Endothelial cell of umbilical vein (primary cell): ENCODE measurements around the gene NIT2. TPM values are rescaled to one million over a fixed set of nuclear protein-coding genes. Genes with fewer than 3 reads are reported as not detected.

Experiments used
- BruUV-seq: library from RNA; stranded (reverse); fragments of 400-500 nt; replicated peaks from 2 replicates; lab custom pipeline; 2021; lab: Mats Ljungman, UMichigan
- CTCF ChIA-PET: fragments of 300-600, 350-600 bp; sonication (Branson Sonifier 250); formaldehyde crosslinking; loops from one replicate; lab custom pipeline; 2021; ENCODE audit warnings: antibody characterized with exemption, inconsistent platforms; lab: Charles Lee
- POLR2A ChIA-PET: fragments of 300-600, 350-600 bp; sonication (Branson Sonifier 250); formaldehyde crosslinking; loops from one replicate; lab custom pipeline; 2021; ENCODE audit warnings: antibody characterized with exemption, inconsistent platforms; lab: Charles Lee
- DNase-seq: peaks from one replicate; pipeline ENCODE4 v3.0.0-alpha.2; 2011; ENCODE audit warnings: low read depth, low spot score
- FAIRE-seq: peaks from 2 replicates; lab custom pipeline; 2011; peaks lifted over from hg19 to GRCh38; lab: Jason Lieb, UNC
- H2AFZ ChIP-seq: 2 replicates; pipeline ENCODE4 v1.6.0; 2012; ENCODE audit warnings: low read depth, low read length, control low read depth, inconsistent platforms
- H3K27ac ChIP-seq: 2 replicates; pipeline ENCODE4 v1.5.1; 2011; ENCODE audit warnings: low read depth, mild to moderate bottlenecking, control low read depth, low read length, moderate library complexity; ENCODE audit not compliant: insufficient read depth
- H3K27me3 ChIP-seq, 2 experiments: 2 replicates each; pipeline versions ENCODE4 v1.6.0 to v1.6.1; 2011; ENCODE audit warnings: low read length in 2 of 2, mixed read lengths in 1 of 2; ENCODE audit not compliant: control insufficient read depth in 2 of 2, insufficient read depth in 2 of 2
- H3K36me3 ChIP-seq, 2 experiments: 2 replicates in 1 of 2; 3 replicates in 1 of 2; pipeline ENCODE4 v1.5.1; 2011; ENCODE audit warnings: low read length in 2 of 2, mild to moderate bottlenecking in 1 of 2, moderate library complexity in 1 of 2; ENCODE audit not compliant: control insufficient read depth in 2 of 2, insufficient read depth in 2 of 2; ENCODE audit errors: extremely low read depth in 1 of 2
- H3K4me1 ChIP-seq: 3 replicates; pipeline ENCODE4 v1.5.1; 2011; ENCODE audit warnings: mild to moderate bottlenecking, low read length; ENCODE audit not compliant: control insufficient read depth, insufficient read depth; ENCODE audit errors: extremely low read depth
- H3K4me2 ChIP-seq: 2 replicates; pipeline ENCODE4 v1.6.1; 2011; ENCODE audit warnings: low read length, control low read depth, mixed read lengths; ENCODE audit not compliant: insufficient read depth
- H3K4me3 ChIP-seq, 3 experiments: fragments of 200-600 bp in 1 of 3; sonication (generic), shearing (Covaris generic) in 1 of 3; replicated peaks in 1 of 3; 2 replicates each; pipeline ENCODE4 v1.5.1; 2011 to 2016; ENCODE audit warnings: control low read depth in 3 of 3, low read length in 3 of 3, mild to moderate bottlenecking in 2 of 3, inconsistent platforms in 1 of 3, low read depth in 1 of 3, moderate library complexity in 1 of 3; ENCODE audit not compliant: insufficient read depth in 1 of 3
- H3K79me2 ChIP-seq: 2 replicates; pipeline ENCODE4 v1.6.0; 2012; ENCODE audit warnings: low read length, inconsistent platforms; ENCODE audit not compliant: control insufficient read depth, insufficient read depth
- H3K9ac ChIP-seq: replicated peaks from 2 replicates; pipeline ENCODE3; 2011; ENCODE audit warnings: low read length, control low read depth; ENCODE audit not compliant: insufficient read depth; ENCODE audit errors: extremely low read depth
- H3K9me1 ChIP-seq: replicated peaks from 3 replicates; pipeline ENCODE4 v1.6.0; 2011; ENCODE audit warnings: mild to moderate bottlenecking, low read length; ENCODE audit not compliant: control insufficient read depth, insufficient read depth; ENCODE audit errors: extremely low read depth
- H3K9me3 ChIP-seq: replicated peaks from 2 replicates; pipeline ENCODE4 v1.5.1; 2012; ENCODE audit warnings: low read length, inconsistent platforms; ENCODE audit not compliant: control insufficient read depth, insufficient read depth
- H4K20me1 ChIP-seq: replicated peaks from 2 replicates; pipeline ENCODE3; 2011; ENCODE audit warnings: mild to moderate bottlenecking, low read length; ENCODE audit not compliant: control insufficient read depth, insufficient read depth; ENCODE audit errors: extremely low read depth
- EZH2 ChIP-seq: IDR thresholded peaks from 2 replicates; pipeline ENCODE4 v1.6.1; 2012; ENCODE audit warnings: borderline replicate concordance, low read depth, mild to moderate bottlenecking, moderate library complexity, low read length, inconsistent platforms; ENCODE audit not compliant: severe bottlenecking
- FOS ChIP-seq: IDR thresholded peaks from 2 replicates; pipeline ENCODE4 v1.6.1; 2011; ENCODE audit warnings: mild to moderate bottlenecking, low read length, moderate library complexity, borderline replicate concordance; ENCODE audit not compliant: insufficient read depth
- JUN ChIP-seq: IDR thresholded peaks from 2 replicates; pipeline ENCODE4 v1.6.1; 2011; ENCODE audit warnings: borderline replicate concordance, low read depth; ENCODE audit not compliant: insufficient read length, insufficient read depth
- MYC ChIP-seq: IDR thresholded peaks from one replicate; pipeline ENCODE4 v1.6.1; 2011; ENCODE audit warnings: mild to moderate bottlenecking, low read depth, low read length
- POLR2A ChIP-seq: IDR thresholded peaks from 2 replicates; pipeline ENCODE4 v1.6.1; 2012; ENCODE audit warnings: low read depth, mild to moderate bottlenecking, control low read depth, low read length
- POLR2AphosphoS5 ChIP-seq: IDR thresholded peaks from 2 replicates; pipeline ENCODE4 v1.6.1; 2012; ENCODE audit warnings: low read depth, mild to moderate bottlenecking, control low read depth, low read length, moderate library complexity; ENCODE audit not compliant: insufficient read depth
- dilution Hi-C: fragments of 300-500 bp; cut with MboI; formaldehyde crosslinking; loops from one replicate; pipeline ENCODE4 v1.15.0; 2019; ENCODE audit warnings: low sequenced_read_pairs; ENCODE audit not compliant: extremely low pct_ligation_motif_present
- intact Hi-C: fragments of 100-400 bp; cut with micrococcal nuclease; formaldehyde crosslinking; loops from one replicate; pipeline ENCODE4 v1.10.0; 2022
- polyA plus RNA-seq, 4 experiments: library from polyadenylated mRNA; depleted of rRNA in 3 of 4; stranded (reverse) in 3 of 4; unstranded in 1 of 4; fragments of >200 nt; gene quantifications; 2 replicates each; pipeline versions ENCODE4 v1.2.1 to v1.2.3, GENCODE V29; 2011 to 2012; ENCODE audit warnings: missing spikeins in 1 of 4
- total RNA-seq: library from RNA; stranded (reverse); gene quantifications from 2 replicates; pipeline ENCODE4 v1.2.3, GENCODE V29; 2021
- TF ChIP-seq, protein P1 (sequence below): IDR thresholded peaks from 2 replicates; pipeline ENCODE4 v1.6.1; 2011; ENCODE audit not compliant: insufficient read depth, insufficient read length
- TF ChIP-seq, protein P2 (sequence below), 2 donors: IDR thresholded peaks; 1 replicate in 1 of 2; 2 replicates in 1 of 2; pipeline ENCODE4 v1.5.1; 2011; ENCODE audit warnings: low read length in 2 of 2, mild to moderate bottlenecking in 2 of 2, moderate library complexity in 2 of 2, control low read depth in 1 of 2, inconsistent platforms in 1 of 2, low read depth in 1 of 2; ENCODE audit not compliant: insufficient read depth in 1 of 2; ENCODE audit errors: extremely low read depth in 1 of 2

NIT2 gene
- total and polyA plus RNA-seq, 2 donors (not counting 3 experiments of a cell fraction or from before 2014, with no cell fraction given): 19.4 to 20.5 TPM

DNA sequence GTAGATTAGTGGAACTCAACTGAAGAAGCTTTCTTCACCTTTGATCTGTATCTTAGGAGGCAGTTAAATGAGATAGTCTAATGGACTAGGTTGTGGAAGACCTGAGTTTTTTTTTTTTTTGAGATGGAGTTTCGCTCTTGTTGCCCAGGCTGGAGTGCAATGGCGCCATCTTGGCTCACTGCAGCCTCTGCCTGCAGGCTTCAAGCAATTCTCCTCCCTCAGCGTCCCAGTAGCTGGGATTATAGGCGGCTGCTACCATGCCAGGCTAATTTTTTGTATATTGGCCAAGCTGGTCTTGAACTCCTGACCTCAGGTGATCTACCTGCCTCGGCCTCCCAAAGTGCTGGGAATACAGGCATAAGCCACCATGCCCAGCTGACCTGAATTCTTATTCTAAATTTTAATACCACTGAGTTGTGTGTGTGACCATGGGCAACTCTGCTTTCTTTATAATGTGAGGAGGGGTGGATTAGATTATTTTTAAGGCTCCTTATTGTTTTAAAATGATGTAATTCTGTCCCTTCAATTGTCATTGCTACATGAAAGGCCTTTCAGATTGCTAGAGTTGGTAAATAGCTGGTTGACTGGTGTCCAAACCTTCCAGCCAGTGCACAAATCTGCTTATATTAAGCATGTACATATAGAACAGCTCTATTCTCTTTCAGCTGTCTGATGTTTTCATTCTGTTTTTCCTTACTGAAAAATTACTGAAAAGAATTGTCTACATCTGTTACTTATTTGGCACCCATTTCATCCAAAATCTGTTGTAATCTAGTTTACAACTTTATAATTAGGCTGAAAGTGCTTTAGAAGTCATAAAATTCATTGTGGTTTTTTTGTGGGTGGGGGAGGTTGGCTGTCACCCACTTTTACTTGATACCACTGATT, 69.0 kb downstream of the NIT2 start:
- no peak for TF ChIP-seq POLR2AphosphoS5
- no peak for TF ChIP-seq EZH2
- TF ChIP-seq POLR2A: no peak
- TF ChIP-seq JUN: no peak
- TF ChIP-seq FOS: no peak
- TF ChIP-seq, protein P1, sequence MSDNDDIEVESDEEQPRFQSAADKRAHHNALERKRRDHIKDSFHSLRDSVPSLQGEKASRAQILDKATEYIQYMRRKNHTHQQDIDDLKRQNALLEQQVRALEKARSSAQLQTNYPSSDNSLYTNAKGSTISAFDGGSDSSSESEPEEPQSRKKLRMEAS: no peak
- no peak for TF ChIP-seq MYC
- TF ChIP-seq, protein P2, sequence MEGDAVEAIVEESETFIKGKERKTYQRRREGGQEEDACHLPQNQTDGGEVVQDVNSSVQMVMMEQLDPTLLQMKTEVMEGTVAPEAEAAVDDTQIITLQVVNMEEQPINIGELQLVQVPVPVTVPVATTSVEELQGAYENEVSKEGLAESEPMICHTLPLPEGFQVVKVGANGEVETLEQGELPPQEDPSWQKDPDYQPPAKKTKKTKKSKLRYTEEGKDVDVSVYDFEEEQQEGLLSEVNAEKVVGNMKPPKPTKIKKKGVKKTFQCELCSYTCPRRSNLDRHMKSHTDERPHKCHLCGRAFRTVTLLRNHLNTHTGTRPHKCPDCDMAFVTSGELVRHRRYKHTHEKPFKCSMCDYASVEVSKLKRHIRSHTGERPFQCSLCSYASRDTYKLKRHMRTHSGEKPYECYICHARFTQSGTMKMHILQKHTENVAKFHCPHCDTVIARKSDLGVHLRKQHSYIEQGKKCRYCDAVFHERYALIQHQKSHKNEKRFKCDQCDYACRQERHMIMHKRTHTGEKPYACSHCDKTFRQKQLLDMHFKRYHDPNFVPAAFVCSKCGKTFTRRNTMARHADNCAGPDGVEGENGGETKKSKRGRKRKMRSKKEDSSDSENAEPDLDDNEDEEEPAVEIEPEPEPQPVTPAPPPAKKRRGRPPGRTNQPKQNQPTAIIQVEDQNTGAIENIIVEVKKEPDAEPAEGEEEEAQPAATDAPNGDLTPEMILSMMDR (IDR thresholded peaks at IDR 0.05; ENCODE audit: extremely low read depth in 1 of 2, insufficient read depth in 1 of 2, low read depth in 1 of 2, low read length in 2 of 2): no peak

More for the DNA sequence above, 69.0 kb downstream of the NIT2 start:
- Histone ChIP-seq H4K20me1 (no peaks in the 10 kb centered on the region), H3K9me3 (no peaks in the 10 kb centered on the region), H3K9ac (no peak overlapping the region), H3K27me3 (no peaks in the 10 kb centered on the region), H3K27ac (no peak overlapping the region), H3K36me3 (no peaks in the 10 kb centered on the region), H3K4me3 (no peak overlapping the region), H3K9me1 (no peaks in the 10 kb centered on the region), H3K4me2 (no peak overlapping the region), H3K79me2 (peaks cover 23% of the 10 kb centered on the region), H2AFZ (no peak overlapping the region), H3K4me1 (peaks cover 23% of the 10 kb centered on the region)
- intact Hi-C loops (loop anchor here (5.0 kb wide), 2 partner anchors 361 to 1274 kb away; partner anchors contain the start of gene ZBTB11), dilution Hi-C loops (no loop called here)
- BruUV-seq: no TSS peak
- no peak for DNase-seq
- POLR2A ChIA-PET: interaction anchor here (0.7 kb wide), 1 partner anchor 29 kb away, joined by 5 read pairs; no protein-coding TSS in a partner anchor
- CTCF ChIA-PET: interaction anchor here (0.8 kb wide), 1 partner anchor 18 kb away, joined by 3 read pairs; no protein-coding TSS in a partner anchor
- FAIRE-seq: no peak
